Muscle layer of colon (tissue), 2 donors: Measurements from ENCODE around the gene METTL5.

Experiments used
- H3K27ac ChIP-seq: one replicate; pipeline ENCODE4 v1.7.0; 2013; ENCODE audit warnings: low read depth, mild to moderate bottlenecking, low read length, moderate library complexity
- H3K27me3 ChIP-seq, 2 donors: one replicate each; pipeline ENCODE4 v1.7.0; 2013; ENCODE audit warnings: low read length in 2 of 2, mild to moderate bottlenecking in 2 of 2; ENCODE audit not compliant: insufficient read depth in 2 of 2, control insufficient read depth in 1 of 2
- H3K36me3 ChIP-seq: one replicate; pipeline ENCODE4 v1.7.0; 2013; ENCODE audit warnings: mild to moderate bottlenecking, low read length; ENCODE audit not compliant: insufficient read depth
- H3K4me1 ChIP-seq: one replicate; pipeline ENCODE4 v1.7.0; 2013; ENCODE audit warnings: mild to moderate bottlenecking, low read length; ENCODE audit not compliant: insufficient read depth
- H3K4me3 ChIP-seq, 2 donors: one replicate each; pipeline ENCODE4 v1.7.0; 2013; ENCODE audit warnings: low read length in 2 of 2, low read depth in 1 of 2, mild to moderate bottlenecking in 1 of 2, moderate library complexity in 1 of 2
- H3K9ac ChIP-seq: one replicate; pipeline ENCODE4 v1.7.0; 2013; ENCODE audit warnings: low read length
- H3K9me3 ChIP-seq: one replicate; pipeline ENCODE4 v1.7.0; 2013; ENCODE audit warnings: mild to moderate bottlenecking, low read length
- donor health status: abdominal sarcoma.
- donor health status: Adenocarcinoma of cecum.

The METTL5 gene

GRCh38 chr2:169806586-169806985 is 18.1 kb downstream of the METTL5 start:
- Histone ChIP-seq H3K27ac (no peak overlapping the region), H3K9me3 (no peaks in the 10 kb centered on the region), H3K4me1 (no peaks in the 10 kb centered on the region), H3K27me3 (no peaks in the 10 kb centered on the region), H3K4me3 (no peak overlapping the region), H3K9ac (no peak overlapping the region), H3K36me3 (peaks cover 56% of the 10 kb centered on the region)

- Histone ChIP-seq H3K27me3 (no peaks in the 10 kb centered on the region), H3K4me1 (no peaks in the 10 kb centered on the region), H3K9me3 (no peaks in the 10 kb centered on the region), H3K4me3 (no peak overlapping the region), H3K9ac (no peak overlapping the region), H3K36me3 (peaks cover 40% of the 10 kb centered on the region), H3K27ac (no peak overlapping the region)
Observed at GRCh38 chr2:169803480-169803879, 21.2 kb downstream of the METTL5 start.

GRCh38 chr2:169798718-169799592 is 25.8 kb downstream of the METTL5 start, which contains the start of gene SSB:
SSB (plus strand) TSS chr2:169798871; CDS start chr2:169800961, 2,090 bp downstream.
- no peaks in the 10 kb centered on the region for H3K27me3 ChIP-seq
- no peaks in the 10 kb centered on the region for H3K9me3 ChIP-seq
- H3K36me3 ChIP-seq = peaks cover 8% of the 10 kb centered on the region
- H3K9ac ChIP-seq = peak within 1 kb of the TSS; percentile 45
- H3K27ac ChIP-seq = peak within 1 kb of the TSS; percentile 88
- no peaks in the 10 kb centered on the region for H3K4me1 ChIP-seq
- H3K4me3 ChIP-seq = peak within 1 kb of the TSS; percentile 76 to 92

- Histone ChIP-seq H3K9ac (no peak overlapping the region), H3K4me1 (no peaks in the 10 kb centered on the region), H3K36me3 (peaks cover 8% of the 10 kb centered on the region), H3K27me3 (no peaks in the 10 kb centered on the region), H3K27ac (peak overlapping the region; percentile 88), H3K4me3 (peak overlapping the region; percentile 76 to 92), H3K9me3 (no peaks in the 10 kb centered on the region)
Observed at GRCh38 chr2:169798397-169798717, 26.3 kb downstream of the METTL5 start.

GRCh38 chr2:169797601-169798000 is 27.1 kb downstream of the METTL5 start:
- no peaks in the 10 kb centered on the region for H3K27me3 ChIP-seq
- H3K9ac ChIP-seq = no peak overlapping the region
- H3K4me1 ChIP-seq = no peaks in the 10 kb centered on the region
- H3K4me3 ChIP-seq = no peak overlapping the region
- H3K27ac ChIP-seq = no peak overlapping the region
- H3K9me3 ChIP-seq = no peaks in the 10 kb centered on the region
- H3K36me3 ChIP-seq = peaks cover 6% of the 10 kb centered on the region

- H3K27ac ChIP-seq = no peak overlapping the region
- H3K9me3 ChIP-seq = no peaks in the 10 kb centered on the region
- H3K4me3 ChIP-seq = no peak overlapping the region
- no peak overlapping the region for H3K9ac ChIP-seq
- H3K4me1 ChIP-seq = no peaks in the 10 kb centered on the region
- no peaks in the 10 kb centered on the region for H3K27me3 ChIP-seq
- H3K36me3 ChIP-seq = no peaks in the 10 kb centered on the region
Observed at GRCh38 chr2:169796441-169796840, 28.3 kb downstream of the METTL5 start.

- H3K4me1 ChIP-seq = no peaks in the 10 kb centered on the region
- no peaks in the 10 kb centered on the region for H3K9me3 ChIP-seq
- no peak overlapping the region for H3K27ac ChIP-seq
- H3K9ac ChIP-seq = no peak overlapping the region
- no peaks in the 10 kb centered on the region for H3K27me3 ChIP-seq
- H3K36me3 ChIP-seq = no peaks in the 10 kb centered on the region
- no peak overlapping the region for H3K4me3 ChIP-seq
Observed at GRCh38 chr2:169795181-169795580, 29.5 kb downstream of the METTL5 start.

- H3K27me3 ChIP-seq = no peaks in the 10 kb centered on the region
- no peak overlapping the region for H3K9ac ChIP-seq
- no peak overlapping the region for H3K27ac ChIP-seq
- H3K9me3 ChIP-seq = no peaks in the 10 kb centered on the region
- H3K4me3 ChIP-seq = no peak overlapping the region
- H3K4me1 ChIP-seq = no peaks in the 10 kb centered on the region
- H3K36me3 ChIP-seq = no peaks in the 10 kb centered on the region
Observed at GRCh38 chr2:169790581-169790980, 34.1 kb downstream of the METTL5 start.

- no peaks in the 10 kb centered on the region for H3K36me3 ChIP-seq
- H3K4me3 ChIP-seq = no peak overlapping the region
- no peaks in the 10 kb centered on the region for H3K27me3 ChIP-seq
- H3K4me1 ChIP-seq = no peaks in the 10 kb centered on the region
- no peak overlapping the region for H3K9ac ChIP-seq
- H3K27ac ChIP-seq = no peak overlapping the region
- H3K9me3 ChIP-seq = no peaks in the 10 kb centered on the region
Observed at GRCh38 chr2:169782513-169782912, 42.2 kb downstream of the METTL5 start.

GRCh38 chr2:169781249-169782013 is 43.3 kb downstream of the METTL5 start:
- H3K27ac ChIP-seq = no peak overlapping the region
- H3K4me1 ChIP-seq = peaks cover 4% of the 10 kb centered on the region
- H3K27me3 ChIP-seq = no peaks in the 10 kb centered on the region
- H3K9me3 ChIP-seq = no peaks in the 10 kb centered on the region
- H3K4me3 ChIP-seq = no peak overlapping the region
- no peak overlapping the region for H3K9ac ChIP-seq
- H3K36me3 ChIP-seq = no peaks in the 10 kb centered on the region

- no peaks in the 10 kb centered on the region for H3K9me3 ChIP-seq
- no peak overlapping the region for H3K9ac ChIP-seq
Observed at GRCh38 chr2:169778446-169778845, 46.3 kb downstream of the METTL5 start.

More at GRCh38 chr2:169778446-169778845, 46.3 kb downstream of the METTL5 start:
- H3K4me1 ChIP-seq = peaks cover 12% of the 10 kb centered on the region
- H3K27ac ChIP-seq = no peak overlapping the region
- no peak overlapping the region for H3K4me3 ChIP-seq
- no peaks in the 10 kb centered on the region for H3K36me3 ChIP-seq
- no peaks in the 10 kb centered on the region for H3K27me3 ChIP-seq
